ENCODE data around the gene LRRC75A. TPM values are rescaled to one million over a fixed set of nuclear protein-coding genes. Genes with fewer than 3 reads are reported as not detected.
A peak's percentile ranks its signal among the peaks of the same experiment; 100 is the strongest.

LRRC75A gene
- total RNA-seq, 2 donors from 2014 or later: 3.2 to 5.0 TPM

- 14 to 19% methylated on average over 10 of the region's 10 CpGs for WGBS, 2 experiments (ENCODE audit: insufficient coverage in 1 of 2, insufficient read length in 1 of 2)
- H3K36me3 ChIP-seq (ENCODE audit: control insufficient read depth, insufficient read depth, low read length): peaks cover 54% of the 10 kb centered on the region
- DNase-seq: no peak
- H3K9ac ChIP-seq (ENCODE audit: extremely low read depth, low read length, poor library complexity, severe bottlenecking): peak overlapping the region; percentile 93
- no peaks in the 10 kb centered on the region for H3K9me3 Mint-ChIP-seq
- H3K27ac ChIP-seq (ENCODE audit: low read depth, low read length): no peak overlapping the region
- peaks cover 49% of the 10 kb centered on the region for H3K4me1 Mint-ChIP-seq
- H3K27me3 ChIP-seq (ENCODE audit: control insufficient read depth, insufficient read depth, low read length, poor library complexity, severe bottlenecking): no peaks in the 10 kb centered on the region
- TF ChIP-seq, protein P1, sequence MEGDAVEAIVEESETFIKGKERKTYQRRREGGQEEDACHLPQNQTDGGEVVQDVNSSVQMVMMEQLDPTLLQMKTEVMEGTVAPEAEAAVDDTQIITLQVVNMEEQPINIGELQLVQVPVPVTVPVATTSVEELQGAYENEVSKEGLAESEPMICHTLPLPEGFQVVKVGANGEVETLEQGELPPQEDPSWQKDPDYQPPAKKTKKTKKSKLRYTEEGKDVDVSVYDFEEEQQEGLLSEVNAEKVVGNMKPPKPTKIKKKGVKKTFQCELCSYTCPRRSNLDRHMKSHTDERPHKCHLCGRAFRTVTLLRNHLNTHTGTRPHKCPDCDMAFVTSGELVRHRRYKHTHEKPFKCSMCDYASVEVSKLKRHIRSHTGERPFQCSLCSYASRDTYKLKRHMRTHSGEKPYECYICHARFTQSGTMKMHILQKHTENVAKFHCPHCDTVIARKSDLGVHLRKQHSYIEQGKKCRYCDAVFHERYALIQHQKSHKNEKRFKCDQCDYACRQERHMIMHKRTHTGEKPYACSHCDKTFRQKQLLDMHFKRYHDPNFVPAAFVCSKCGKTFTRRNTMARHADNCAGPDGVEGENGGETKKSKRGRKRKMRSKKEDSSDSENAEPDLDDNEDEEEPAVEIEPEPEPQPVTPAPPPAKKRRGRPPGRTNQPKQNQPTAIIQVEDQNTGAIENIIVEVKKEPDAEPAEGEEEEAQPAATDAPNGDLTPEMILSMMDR (conservative IDR thresholded peaks at IDR 0.05): no peak
- peaks cover 10% of the 10 kb centered on the region for H3K4me1 ChIP-seq (ENCODE audit: control insufficient read depth, insufficient read depth, low read length)
- H3K4me3 ChIP-seq (ENCODE audit: low read length): peak overlapping the region; percentile 90
- peak overlapping the region; percentile 97 for H3K4me3 Mint-ChIP-seq
- H3K27me3 Mint-ChIP-seq (ENCODE audit: insufficient read depth): no peaks in the 10 kb centered on the region
- peak overlapping the region; percentile 93 for H3K27ac Mint-ChIP-seq
- H3K9me3 ChIP-seq (ENCODE audit: control insufficient read depth, low read length): no peaks in the 10 kb centered on the region
- H3K36me3 Mint-ChIP-seq (ENCODE audit: low read depth): peaks cover 52% of the 10 kb centered on the region
These were observed 52.1 kb downstream of the LRRC75A start for GRCh38 chr17:16439811-16440351.

GRCh38 chr17:16439303-16439791 is 52.6 kb downstream of the LRRC75A start:
- H3K4me1 Mint-ChIP-seq: peaks cover 49% of the 10 kb centered on the region
- H3K4me1 ChIP-seq (ENCODE audit: control insufficient read depth, insufficient read depth, low read length): peaks cover 10% of the 10 kb centered on the region
- H3K36me3 ChIP-seq (ENCODE audit: control insufficient read depth, insufficient read depth, low read length): peaks cover 52% of the 10 kb centered on the region
- no peaks in the 10 kb centered on the region for H3K9me3 Mint-ChIP-seq
- H3K4me3 ChIP-seq (ENCODE audit: low read length): peak overlapping the region; percentile 90
- H3K27ac ChIP-seq (ENCODE audit: low read depth, low read length): peak overlapping the region; percentile 54
- DNase-seq: no peak
- no peaks in the 10 kb centered on the region for H3K9me3 ChIP-seq (ENCODE audit: control insufficient read depth, low read length)
- H3K27me3 Mint-ChIP-seq (ENCODE audit: insufficient read depth): no peaks in the 10 kb centered on the region
- H3K36me3 Mint-ChIP-seq (ENCODE audit: low read depth): peaks cover 47% of the 10 kb centered on the region
- H3K9ac ChIP-seq (ENCODE audit: extremely low read depth, low read length, poor library complexity, severe bottlenecking): peak overlapping the region; percentile 93
- peak overlapping the region; percentile 97 for H3K4me3 Mint-ChIP-seq
- H3K27me3 ChIP-seq (ENCODE audit: control insufficient read depth, insufficient read depth, low read length, poor library complexity, severe bottlenecking): no peaks in the 10 kb centered on the region
- 1% methylated on average over 23 to 25 of the region's 25 CpGs for WGBS, 2 experiments (ENCODE audit: insufficient coverage in 1 of 2, insufficient read length in 1 of 2)
- peak overlapping the region; percentile 93 for H3K27ac Mint-ChIP-seq
- TF ChIP-seq, protein P1 (conservative IDR thresholded peaks at IDR 0.05): no peak

GRCh38 chr17:16438557-16439302 is 53.3 kb downstream of the LRRC75A start:
- no peaks in the 10 kb centered on the region for H3K27me3 Mint-ChIP-seq (ENCODE audit: insufficient read depth)
- peak overlapping the region; percentile 93 for H3K27ac Mint-ChIP-seq
- Histone ChIP-seq H3K36me3 (ENCODE audit: control insufficient read depth, insufficient read depth, low read length) (peaks cover 46% of the 10 kb centered on the region), H3K4me1 (ENCODE audit: control insufficient read depth, insufficient read depth, low read length) (peaks cover 9% of the 10 kb centered on the region), H3K9me3 (ENCODE audit: control insufficient read depth, low read length) (no peaks in the 10 kb centered on the region), H3K27me3 (ENCODE audit: control insufficient read depth, insufficient read depth, low read length, poor library complexity, severe bottlenecking) (no peaks in the 10 kb centered on the region), H3K9ac (ENCODE audit: extremely low read depth, low read length, poor library complexity, severe bottlenecking) (peak overlapping the region; percentile 93), H3K27ac (ENCODE audit: low read depth, low read length) (peak overlapping the region; percentile 70), H3K4me3 (ENCODE audit: low read length) (peak overlapping the region; percentile 90)
- H3K4me1 Mint-ChIP-seq: peaks cover 49% of the 10 kb centered on the region
- peak; percentile 100 for DNase-seq
- H3K9me3 Mint-ChIP-seq: no peaks in the 10 kb centered on the region
- TF ChIP-seq, protein P1 (conservative IDR thresholded peaks at IDR 0.05): no peak
- H3K4me3 Mint-ChIP-seq: peak overlapping the region; percentile 97
- peaks cover 42% of the 10 kb centered on the region for H3K36me3 Mint-ChIP-seq (ENCODE audit: low read depth)
- WGBS, 2 experiments (ENCODE audit: insufficient coverage in 1 of 2, insufficient read length in 1 of 2): 0 to 1% methylated on average over 22 to 46 of the region's 46 CpGs

Data from endodermal cell (in vitro differentiated cells).